ENCODE measurements around the gene POLR3B.
A peak's percentile ranks its signal among the peaks of the same experiment; 100 is the strongest.

Gene POLR3B

GRCh38 chr12:106353175-106353574 is 4.4 kb upstream of the POLR3B start:
- Histone ChIP-seq H3K4me3 (no peak overlapping the region), H3K9ac (ENCODE audit: insufficient read length) (peak overlapping the region; percentile 18), H3K27ac (peak overlapping the region; percentile 63), H3K9me3 (ENCODE audit: low read depth, low read length) (no peaks in the 10 kb centered on the region), H3K36me3 (ENCODE audit: insufficient read depth, low read length) (no peaks in the 10 kb centered on the region)
- DNase-seq (ENCODE audit: low read depth, low spot score), result no peak
- no peak for TF ChIP-seq POLR2AphosphoS5 (IDR thresholded peaks at IDR 0.05; ENCODE audit: borderline replicate concordance, low read depth, low read length)

DNA sequence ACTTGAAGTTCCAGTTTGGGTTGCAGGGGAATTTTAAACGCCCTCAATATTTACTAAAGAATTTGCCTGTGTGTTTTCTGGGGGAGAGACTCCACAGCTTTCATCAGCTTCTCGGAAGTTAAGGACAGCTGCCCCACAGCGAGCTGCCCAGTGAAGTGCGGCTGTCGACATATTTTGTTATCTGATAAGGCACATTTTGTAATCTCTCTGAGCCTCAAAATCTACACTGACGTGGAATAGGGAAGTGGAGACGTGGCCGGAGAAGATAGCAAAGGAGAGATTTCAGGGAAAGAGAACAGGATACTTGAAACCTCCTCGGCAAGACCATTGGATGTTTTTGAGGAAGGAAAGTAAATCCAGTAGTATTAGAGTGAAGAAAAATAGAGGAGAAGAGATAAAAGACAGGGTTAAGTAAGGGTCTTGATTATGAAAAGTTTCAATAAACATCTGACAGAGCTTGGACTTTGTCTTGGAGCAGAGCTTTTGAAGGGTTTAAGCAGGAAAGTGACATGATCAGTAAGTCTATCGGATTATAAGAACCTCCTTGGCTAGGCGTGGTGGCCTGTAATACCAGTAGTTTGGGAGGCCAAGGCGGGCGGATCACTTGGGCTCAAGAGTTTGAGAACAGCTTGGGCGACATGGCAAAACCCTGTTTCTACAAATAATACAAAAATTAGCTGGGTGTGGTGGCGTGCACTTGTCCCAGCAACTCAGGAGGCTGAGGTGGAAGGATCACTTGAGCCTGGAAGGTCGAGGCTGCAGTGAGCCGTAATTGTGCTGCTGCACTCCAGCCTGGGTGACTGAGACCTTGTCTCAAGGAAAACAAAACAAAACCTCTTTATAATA is 1.1 kb downstream of the POLR3B start:
- H3K9ac ChIP-seq (ENCODE audit: insufficient read length), result peak overlapping the region; percentile 94
- DNase-seq (ENCODE audit: low read depth, low spot score), result no peak

GRCh38 chr12:106359646-106360399 is 2.3 kb downstream of the POLR3B start:
- H3K9ac ChIP-seq (ENCODE audit: insufficient read length), result no peak overlapping the region
- peaks cover 4% of the 10 kb centered on the region; the same call in 1 of the 2 replicates for H3K36me3 ChIP-seq (ENCODE audit: insufficient read depth, low read length)
- H3K4me3 ChIP-seq, result no peak overlapping the region
- H3K9me3 ChIP-seq (ENCODE audit: low read depth, low read length), result no peaks in the 10 kb centered on the region
- no peak overlapping the region for H3K27ac ChIP-seq
- no peak for TF ChIP-seq FOXP2 (optimal IDR thresholded peaks at IDR 0.05; ENCODE audit: control extremely low read depth, extremely low read length, insufficient read depth)
- no peak for TF ChIP-seq EZH2 (IDR thresholded peaks at IDR 0.05)
- TF ChIP-seq POLR2AphosphoS5 (IDR thresholded peaks at IDR 0.05; ENCODE audit: borderline replicate concordance, low read depth, low read length), result no peak
- DNase-seq (ENCODE audit: low read depth, low spot score), result no peak

More for the DNA sequence above, 1.1 kb downstream of the POLR3B start:
- Histone ChIP-seq H3K36me3 (ENCODE audit: insufficient read depth, low read length) (no peaks in the 10 kb centered on the region; the same call in 1 of the 2 replicates), H3K4me3 (peak overlapping the region; percentile 91), H3K9me3 (ENCODE audit: low read depth, low read length) (no peaks in the 10 kb centered on the region), H3K27ac (peak overlapping the region; percentile 38; the same call in 1 of the 2 replicates)
- TF ChIP-seq POLR2AphosphoS5 (IDR thresholded peaks at IDR 0.05; ENCODE audit: borderline replicate concordance, low read depth, low read length) (no peak), EZH2 (IDR thresholded peaks at IDR 0.05) (no peak), FOXP2 (optimal IDR thresholded peaks at IDR 0.05; ENCODE audit: control extremely low read depth, extremely low read length, insufficient read depth) (no peak)

GRCh38 chr12:106360400-106360994 is 2.9 kb downstream of the POLR3B start:
- Histone ChIP-seq H3K36me3 (ENCODE audit: insufficient read depth, low read length) (peaks cover 4% of the 10 kb centered on the region; the same call in 1 of the 2 replicates), H3K9me3 (ENCODE audit: low read depth, low read length) (no peaks in the 10 kb centered on the region), H3K4me3 (no peak overlapping the region), H3K9ac (ENCODE audit: insufficient read length) (no peak overlapping the region), H3K27ac (no peak overlapping the region)
- no peak for DNase-seq (ENCODE audit: low read depth, low spot score)
- TF ChIP-seq EZH2 (IDR thresholded peaks at IDR 0.05), result no peak

DNA sequence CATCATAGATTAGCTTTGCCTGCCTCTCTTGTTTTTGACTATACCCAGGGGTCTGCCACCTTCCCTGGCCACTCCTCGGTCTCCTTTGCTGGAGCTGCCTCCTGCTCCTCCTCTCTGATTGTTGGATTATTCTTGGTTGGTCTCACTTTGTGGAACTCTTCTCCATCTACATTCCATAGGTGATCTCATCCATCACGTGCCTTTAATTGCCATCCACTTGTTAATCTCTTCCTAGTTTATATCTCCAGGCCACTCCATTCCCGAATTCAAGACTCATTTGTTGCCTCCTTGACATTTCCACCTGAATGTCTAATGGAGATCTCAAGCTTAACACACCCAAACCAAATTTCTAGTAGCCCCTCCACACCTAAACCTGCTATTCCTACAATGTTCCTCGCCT is 5.4 kb downstream of the POLR3B start:
- no peak for TF ChIP-seq EZH2 (IDR thresholded peaks at IDR 0.05)
- no peak for TF ChIP-seq FOXP2 (optimal IDR thresholded peaks at IDR 0.05; ENCODE audit: control extremely low read depth, extremely low read length, insufficient read depth)
- no peak for TF ChIP-seq POLR2AphosphoS5 (IDR thresholded peaks at IDR 0.05; ENCODE audit: borderline replicate concordance, low read depth, low read length)
- H3K9me3 ChIP-seq (ENCODE audit: low read depth, low read length), result no peaks in the 10 kb centered on the region
- no peak overlapping the region for H3K9ac ChIP-seq (ENCODE audit: insufficient read length)
- peaks cover 17% of the 10 kb centered on the region for H3K36me3 ChIP-seq (ENCODE audit: insufficient read depth, low read length)
- DNase-seq (ENCODE audit: low read depth, low spot score), result no peak
- H3K27ac ChIP-seq, result no peak overlapping the region
- H3K4me3 ChIP-seq, result no peak overlapping the region

DNA sequence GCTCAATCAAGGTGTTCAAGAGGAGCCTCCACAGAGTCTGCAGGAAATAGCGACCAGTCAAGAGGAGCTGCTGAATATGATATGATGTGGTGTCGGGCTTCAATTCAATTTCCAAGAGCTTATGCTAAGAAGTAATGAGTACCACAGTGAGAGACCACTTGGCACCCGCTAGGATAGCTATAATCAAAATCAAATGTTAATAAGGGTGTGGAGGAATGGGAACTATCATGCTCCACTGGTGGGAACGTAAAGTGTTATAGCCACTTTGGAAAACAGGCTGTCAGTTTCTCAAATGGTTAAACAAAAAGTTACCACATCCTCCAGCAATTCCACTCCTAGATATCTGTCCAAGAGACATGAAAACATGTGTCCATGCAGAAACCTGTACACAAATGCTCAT is 6.7 kb downstream of the POLR3B start:
- Histone ChIP-seq H3K36me3 (ENCODE audit: insufficient read depth, low read length) (peaks cover 25% of the 10 kb centered on the region), H3K9ac (ENCODE audit: insufficient read length) (no peak overlapping the region), H3K4me3 (no peak overlapping the region), H3K9me3 (ENCODE audit: low read depth, low read length) (no peaks in the 10 kb centered on the region), H3K27ac (no peak overlapping the region)
- TF ChIP-seq FOXP2 (optimal IDR thresholded peaks at IDR 0.05; ENCODE audit: control extremely low read depth, extremely low read length, insufficient read depth), result no peak
- no peak for TF ChIP-seq EZH2 (IDR thresholded peaks at IDR 0.05)
- TF ChIP-seq POLR2AphosphoS5 (IDR thresholded peaks at IDR 0.05; ENCODE audit: borderline replicate concordance, low read depth, low read length), result no peak
- DNase-seq (ENCODE audit: low read depth, low spot score), result no peak

- DNase-seq (ENCODE audit: low read depth, low spot score), result no peak
- Histone ChIP-seq H3K4me3 (no peak overlapping the region), H3K36me3 (ENCODE audit: insufficient read depth, low read length) (peaks cover 52% of the 10 kb centered on the region), H3K9me3 (ENCODE audit: low read depth, low read length) (no peaks in the 10 kb centered on the region), H3K9ac (ENCODE audit: insufficient read length) (no peak overlapping the region), H3K27ac (no peak overlapping the region)
- TF ChIP-seq EZH2 (IDR thresholded peaks at IDR 0.05) (no peak), FOXP2 (optimal IDR thresholded peaks at IDR 0.05; ENCODE audit: control extremely low read depth, extremely low read length, insufficient read depth) (no peak), POLR2AphosphoS5 (IDR thresholded peaks at IDR 0.05; ENCODE audit: borderline replicate concordance, low read depth, low read length) (no peak)
Observed at GRCh38 chr12:106369624-106370346, 12.2 kb downstream of the POLR3B start.

DNA sequence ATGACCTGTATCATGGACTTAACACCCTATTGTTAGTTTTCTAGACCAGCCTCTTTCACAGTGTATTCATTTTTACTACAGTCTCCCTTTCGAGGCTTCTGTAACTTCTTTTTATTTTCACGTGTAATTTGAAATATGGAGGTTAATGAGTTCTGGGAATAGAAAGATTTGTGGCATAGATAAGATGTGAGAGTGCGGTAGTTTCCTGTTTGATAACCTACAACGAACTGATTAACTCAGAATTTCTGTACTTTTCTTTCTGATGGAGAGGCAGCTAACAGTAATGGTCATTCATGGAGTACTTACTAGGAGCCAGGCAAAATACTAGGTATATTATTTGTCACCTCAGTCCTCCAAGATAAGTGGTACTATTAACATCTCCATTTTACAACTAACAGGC is 21.2 kb downstream of the POLR3B start:
- 0 out of 2 replicates have a peak, but pooled peaks cover 5% of the 10 kb centered on the region for H3K9me3 ChIP-seq (ENCODE audit: low read depth, low read length)
- no peak overlapping the region for H3K27ac ChIP-seq
- TF ChIP-seq FOXP2 (optimal IDR thresholded peaks at IDR 0.05; ENCODE audit: control extremely low read depth, extremely low read length, insufficient read depth) (no peak), POLR2AphosphoS5 (IDR thresholded peaks at IDR 0.05; ENCODE audit: borderline replicate concordance, low read depth, low read length) (no peak)
- H3K36me3 ChIP-seq (ENCODE audit: insufficient read depth, low read length), result peaks cover 76% of the 10 kb centered on the region
- no peak for DNase-seq (ENCODE audit: low read depth, low spot score)
- H3K4me3 ChIP-seq, result no peak overlapping the region
- no peak overlapping the region for H3K9ac ChIP-seq (ENCODE audit: insufficient read length)
